ENCODE data around the gene DHX8.
A peak's percentile ranks its signal among the peaks of the same experiment; 100 is the strongest.

DHX8 gene

DNA sequence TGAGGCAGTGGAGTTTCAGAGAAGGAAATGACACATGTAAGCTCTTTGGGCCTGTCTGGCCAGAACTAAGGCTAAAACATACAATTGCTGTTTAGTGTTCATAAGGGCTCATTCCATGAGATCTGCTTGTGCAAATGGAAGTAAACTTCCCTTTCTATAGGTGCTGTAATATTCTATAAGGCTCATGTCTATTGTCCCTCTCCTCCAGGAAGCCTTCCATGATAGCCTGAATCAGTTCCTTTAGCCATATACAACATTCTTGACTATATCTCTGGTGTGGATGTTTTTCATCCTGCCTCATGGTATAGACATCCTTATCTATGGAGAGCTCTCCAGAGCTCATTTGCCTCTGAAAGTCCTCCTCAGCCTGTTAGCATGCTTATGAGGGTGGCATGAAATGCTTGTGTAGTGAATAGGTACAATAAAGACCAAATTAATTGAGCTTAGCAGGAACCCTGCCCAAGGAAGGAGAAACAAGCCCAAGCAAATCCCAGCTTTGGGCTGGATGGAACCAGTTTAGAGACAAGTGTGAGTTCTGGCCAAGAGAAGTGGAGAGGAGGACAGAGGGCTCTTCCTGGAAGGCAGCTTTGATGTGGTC is 64.0 kb downstream of the DHX8 start:
- no peak for DNase-seq (ENCODE audit: low spot score)

DNA sequence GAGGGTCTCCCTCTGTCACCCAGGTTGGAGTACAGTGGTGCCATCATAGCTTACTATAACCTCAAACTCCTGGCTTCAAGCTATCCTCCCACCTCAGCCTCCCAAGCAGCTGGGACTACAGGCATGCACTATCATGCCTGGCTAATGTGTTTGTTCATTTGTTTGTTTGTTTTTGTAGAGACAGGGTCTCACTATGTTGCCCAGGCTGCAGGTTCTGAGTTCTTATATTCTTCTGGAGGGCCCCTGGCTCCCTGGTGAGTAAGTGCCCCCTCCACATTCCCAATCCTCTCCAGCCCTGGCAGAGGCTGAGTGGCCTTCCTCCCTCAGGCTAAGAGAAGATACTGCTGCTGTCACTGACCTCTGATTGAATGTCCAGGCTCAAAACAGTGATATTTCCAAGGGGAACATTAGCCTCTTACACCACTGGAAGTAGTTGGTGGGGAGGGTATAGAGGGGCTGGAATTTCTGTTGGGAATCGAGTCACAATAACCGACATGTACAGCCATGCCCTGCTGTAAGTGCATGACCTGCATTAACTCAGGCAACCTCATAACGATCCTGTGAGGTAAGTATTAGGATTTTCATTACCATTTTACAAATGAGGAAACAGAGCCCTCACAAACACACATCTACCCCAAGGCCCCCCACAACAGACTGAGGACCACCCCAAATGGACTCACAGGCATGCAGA is 65.1 kb downstream of the DHX8 start:
- DNase-seq (ENCODE audit: low spot score), result no peak

DNA sequence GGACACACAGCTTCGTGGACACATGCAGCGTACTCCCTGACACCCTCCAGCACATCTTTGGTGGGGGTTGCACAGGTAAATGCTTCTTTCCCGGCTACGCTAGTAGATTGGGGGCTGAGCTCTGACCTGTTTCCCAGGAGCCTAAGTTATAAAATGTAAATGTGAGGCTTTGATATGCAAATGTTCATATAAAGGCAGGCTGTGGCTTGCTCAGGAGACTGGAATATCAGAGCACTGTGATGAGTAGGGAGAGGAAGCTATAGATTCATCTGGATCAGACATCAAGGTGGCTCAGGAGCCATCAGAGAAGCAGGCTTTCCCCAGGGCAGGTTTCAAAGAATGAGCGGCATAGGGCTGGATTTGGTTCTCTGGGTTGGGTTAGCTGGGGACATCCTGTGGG is 65.7 kb downstream of the DHX8 start:
- no peak for DNase-seq (ENCODE audit: low spot score)

DNA sequence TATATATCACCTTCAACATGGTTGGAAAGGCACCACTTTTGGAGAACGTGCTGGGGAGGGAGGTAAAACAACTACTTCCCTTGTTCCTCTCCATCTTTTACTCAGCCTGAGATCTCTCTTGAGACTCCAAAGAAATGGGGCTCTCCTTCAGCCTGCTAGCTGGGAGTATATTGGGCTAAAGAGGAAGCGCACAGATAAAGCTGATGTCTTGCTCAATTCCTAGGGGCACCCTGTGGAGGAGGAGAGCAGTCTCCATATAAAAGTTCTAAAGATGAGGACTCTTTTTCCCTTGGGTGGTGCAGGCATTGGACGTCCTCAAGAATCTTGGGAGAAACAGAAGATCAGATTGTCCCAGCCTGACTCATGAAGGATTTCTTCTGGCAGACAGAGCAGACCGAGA is 67.0 kb downstream of the DHX8 start:
- no peak for DNase-seq (ENCODE audit: low spot score)

DNA sequence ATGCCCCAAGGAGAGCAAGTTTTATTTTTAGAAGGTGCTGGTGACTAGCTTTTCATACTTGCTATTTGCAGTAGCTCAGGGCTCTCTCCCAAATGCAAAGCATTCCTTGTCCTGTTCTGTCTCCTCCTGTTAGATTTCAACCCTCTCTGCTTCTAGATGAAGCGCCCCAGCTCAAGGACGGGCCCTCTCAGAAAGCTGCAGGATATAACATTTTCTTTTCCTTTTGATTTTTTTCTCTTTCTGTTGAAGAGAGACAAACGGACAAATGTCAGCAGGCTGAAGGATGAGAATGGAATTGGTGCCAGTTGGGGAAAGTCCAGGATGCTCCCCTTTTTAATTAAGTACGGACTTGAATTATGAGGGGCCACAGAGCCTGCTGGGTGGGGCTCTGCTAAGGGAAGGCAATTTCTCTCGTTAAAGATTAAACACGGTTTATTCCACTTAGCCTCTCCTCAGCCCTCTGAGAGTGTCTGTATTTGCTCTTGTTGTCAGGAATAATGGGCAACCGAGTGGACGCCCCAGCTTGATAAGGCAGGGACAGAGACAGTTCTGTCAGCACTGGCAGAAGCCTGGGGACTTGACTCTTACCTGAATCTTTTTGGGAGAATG is 68.6 kb downstream of the DHX8 start:
- no peak for DNase-seq (ENCODE audit: low spot score)

DNA sequence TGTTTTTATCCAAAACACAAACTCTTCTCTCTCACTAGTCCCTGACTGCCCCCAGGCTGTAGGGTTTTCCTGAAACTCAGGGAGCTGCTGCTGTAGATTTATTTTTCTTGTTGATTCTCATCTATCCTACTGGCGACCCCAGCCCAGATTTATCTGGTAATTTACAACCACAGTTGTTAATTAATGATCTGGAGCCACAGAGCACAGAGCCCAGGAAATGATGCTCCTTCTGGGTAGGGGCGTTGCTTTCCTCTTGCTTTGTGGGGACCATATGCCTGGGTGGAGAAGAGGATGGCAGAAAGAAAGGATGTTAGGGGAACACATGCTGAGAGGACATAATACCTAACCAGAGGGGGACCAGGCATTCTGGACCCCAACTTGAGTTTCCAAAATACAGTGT is 69.8 kb downstream of the DHX8 start:
- DNase-seq (ENCODE audit: low spot score), result no peak

DNA sequence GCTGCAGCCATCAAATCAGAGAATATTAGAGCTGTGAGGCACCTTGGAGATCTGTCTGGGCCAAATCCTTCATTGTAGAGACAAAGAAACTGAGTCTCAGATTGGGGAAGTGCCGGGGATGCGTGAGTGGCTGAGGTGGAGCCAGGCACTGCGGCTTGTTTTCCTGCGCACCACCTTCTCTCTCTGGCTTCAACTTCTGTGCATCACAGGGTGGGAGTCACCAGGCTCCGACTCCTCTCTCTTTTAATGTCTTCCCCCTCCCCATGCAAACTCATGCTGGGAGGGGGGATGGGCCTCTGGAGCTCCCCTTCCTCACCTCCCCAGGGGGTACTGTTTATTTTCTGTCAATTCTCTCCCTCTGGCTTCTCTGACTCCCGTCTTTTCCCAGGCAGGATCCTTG is 71.1 kb downstream of the DHX8 start:
- no peak for DNase-seq (ENCODE audit: low spot score)

DNA sequence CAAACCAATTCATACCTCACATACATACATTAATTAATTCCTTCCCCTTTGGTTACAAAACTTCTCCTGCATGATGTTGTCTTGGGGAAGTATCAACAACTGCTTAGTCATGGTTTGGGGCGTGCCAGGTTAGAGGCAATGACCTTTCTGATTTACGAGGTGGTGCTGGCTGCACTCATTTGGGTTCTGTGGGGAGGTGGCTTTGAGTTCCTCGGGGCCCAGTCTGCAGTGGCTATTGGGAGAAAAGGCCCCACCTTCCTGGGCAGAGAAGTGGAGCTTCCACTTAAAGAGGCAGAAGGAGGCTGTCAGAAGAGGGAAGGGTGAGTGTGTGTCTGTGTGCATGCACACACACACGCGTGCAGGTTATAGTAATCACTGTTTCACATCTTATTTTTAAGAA is 72.5 kb downstream of the DHX8 start:
- peak; percentile 96 for DNase-seq (ENCODE audit: low spot score)

DNA sequence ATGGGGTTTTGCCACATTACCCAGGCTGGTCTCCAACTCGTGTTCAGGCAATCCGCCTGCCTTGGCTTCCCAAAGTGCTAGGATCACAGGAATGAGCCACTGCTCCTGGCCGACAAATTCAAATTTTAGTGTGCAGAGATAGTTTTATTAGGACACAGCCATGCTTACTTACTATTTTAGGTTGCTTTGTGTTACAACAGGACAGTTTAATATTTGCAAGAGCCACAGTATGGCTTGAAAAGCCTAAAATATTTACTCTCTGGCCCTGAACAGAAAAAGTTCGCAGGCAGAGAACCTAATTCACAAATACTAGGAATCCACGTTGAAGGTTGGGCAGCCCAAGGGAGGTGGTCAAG is 75.0 kb downstream of the DHX8 start:
- no peak for DNase-seq (ENCODE audit: low spot score)

DNA sequence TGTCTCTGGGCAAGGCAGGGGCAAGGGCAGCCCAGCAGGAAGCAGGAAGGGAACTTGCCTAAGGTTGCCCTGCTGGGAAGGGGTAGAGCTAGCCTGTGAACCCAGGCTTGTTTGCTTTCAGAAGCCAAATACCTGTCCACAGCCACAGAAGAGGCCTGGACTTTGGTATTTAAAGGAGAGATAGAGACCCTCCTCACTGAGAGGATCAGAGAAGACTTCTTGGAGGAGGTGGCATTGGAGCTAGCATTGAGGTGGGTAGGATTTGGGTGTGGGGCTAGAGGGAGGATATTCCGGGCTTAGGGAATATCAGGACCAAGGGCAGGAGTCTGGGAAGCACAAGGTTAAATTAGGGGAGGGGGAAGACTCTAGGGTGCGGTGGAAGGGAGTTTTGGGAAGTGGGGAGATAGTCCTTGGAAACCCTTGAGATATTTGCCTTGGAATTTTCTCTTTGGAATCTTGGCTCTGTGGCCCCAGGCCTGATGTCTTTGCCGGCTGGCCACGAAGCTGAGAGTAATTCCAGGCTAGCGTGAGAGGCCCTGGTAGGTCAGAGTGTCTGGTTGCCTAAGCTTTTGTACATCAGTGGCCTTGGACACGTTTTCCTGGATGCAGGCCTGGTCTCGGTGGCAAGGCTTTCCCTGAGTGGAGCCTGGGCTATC is 75.5 kb downstream of the DHX8 start:
- DNase-seq (ENCODE audit: low spot score), result no peak

DNA sequence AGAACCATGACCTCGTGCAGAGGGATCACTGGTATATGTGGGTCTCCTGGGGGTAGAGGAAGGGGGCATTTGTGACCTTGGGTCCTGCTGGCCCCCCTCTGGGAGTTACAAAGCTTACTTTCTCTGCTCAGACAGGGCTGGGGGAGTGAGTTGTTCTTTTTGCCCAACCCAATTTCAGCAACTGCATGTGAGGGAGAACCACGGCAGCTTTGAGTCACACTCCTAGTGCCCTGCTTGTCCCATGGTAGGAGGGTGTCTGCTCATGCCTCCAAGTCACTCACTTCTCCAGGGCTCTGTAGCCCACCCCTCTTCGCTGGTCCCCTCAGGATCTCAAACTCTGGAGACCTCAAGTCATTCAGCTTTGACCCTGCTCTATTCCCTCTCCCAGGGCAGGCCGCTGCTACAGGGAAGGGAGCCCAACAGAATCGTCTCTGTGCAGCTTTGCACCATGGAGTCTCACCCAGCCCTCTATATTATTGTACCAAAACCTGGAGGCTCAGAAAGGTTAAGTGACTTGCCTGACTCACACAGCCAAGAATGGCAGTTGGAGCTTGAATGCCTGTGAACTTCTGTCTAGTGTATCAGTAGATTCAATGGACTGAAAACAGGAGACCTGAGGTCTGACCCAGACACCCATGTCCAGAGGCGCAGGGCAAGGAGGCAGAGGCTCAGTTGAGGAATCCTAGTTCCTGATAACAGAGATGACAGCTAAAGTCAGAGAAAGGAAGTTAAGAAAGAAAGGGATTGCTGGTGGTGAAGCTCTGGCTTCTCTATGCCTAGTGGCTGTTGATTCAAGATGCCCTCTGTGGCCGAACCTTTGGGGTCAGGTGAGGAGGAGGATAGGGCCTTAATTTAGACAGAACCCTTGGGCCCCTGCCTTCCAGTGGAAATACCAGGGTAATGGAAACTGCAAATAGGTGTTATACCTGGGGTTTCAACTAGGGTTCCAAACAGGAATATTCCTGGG is 77.0 kb downstream of the DHX8 start:
- DNase-seq (ENCODE audit: low spot score), result no peak

DNA sequence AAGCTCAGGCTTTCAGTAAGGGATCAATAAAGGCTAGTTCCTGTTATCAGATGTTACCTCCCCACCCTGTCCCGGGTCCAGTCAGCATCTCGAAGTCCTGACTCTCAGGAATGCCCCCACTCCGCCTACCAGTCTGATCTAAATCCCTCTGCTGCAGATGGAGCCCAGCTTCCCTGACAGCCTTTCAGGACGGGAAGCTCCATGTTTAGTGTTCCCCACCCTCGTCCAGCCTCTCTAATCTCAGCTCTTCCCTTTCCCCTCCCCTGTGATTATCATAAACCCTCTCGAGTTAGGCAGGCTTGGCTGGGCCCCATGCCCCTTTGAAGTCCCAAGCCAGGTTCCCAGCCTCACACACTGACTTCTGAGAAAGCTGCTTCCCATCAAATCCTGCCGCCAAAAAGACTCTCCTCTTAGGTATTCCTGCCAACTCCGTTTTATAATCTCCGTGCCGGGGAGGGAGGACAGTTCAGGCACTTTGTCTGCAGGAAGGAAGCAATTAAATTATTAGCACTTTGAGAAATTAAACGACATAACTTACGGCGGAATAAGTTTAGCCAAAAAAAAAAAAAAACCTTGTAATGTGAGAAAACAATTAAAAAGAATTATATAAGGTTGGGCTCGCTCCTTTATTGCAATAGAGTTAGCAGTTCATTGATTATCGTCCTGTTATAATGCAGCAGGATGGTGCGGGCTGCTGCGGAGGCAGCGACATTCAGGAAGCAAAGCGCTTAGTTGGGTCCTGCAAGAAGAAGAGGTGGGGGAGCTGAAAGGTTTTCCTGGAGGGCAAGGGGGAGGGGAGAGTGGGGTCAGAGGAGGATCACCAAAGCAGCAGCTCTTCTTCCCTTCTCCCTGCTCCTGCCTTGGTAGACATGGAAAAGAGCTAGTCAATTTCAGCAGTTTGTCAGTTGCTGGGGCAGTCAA is 79.2 kb downstream of the DHX8 start:
- DNase-seq (ENCODE audit: low spot score), result no peak

DNA sequence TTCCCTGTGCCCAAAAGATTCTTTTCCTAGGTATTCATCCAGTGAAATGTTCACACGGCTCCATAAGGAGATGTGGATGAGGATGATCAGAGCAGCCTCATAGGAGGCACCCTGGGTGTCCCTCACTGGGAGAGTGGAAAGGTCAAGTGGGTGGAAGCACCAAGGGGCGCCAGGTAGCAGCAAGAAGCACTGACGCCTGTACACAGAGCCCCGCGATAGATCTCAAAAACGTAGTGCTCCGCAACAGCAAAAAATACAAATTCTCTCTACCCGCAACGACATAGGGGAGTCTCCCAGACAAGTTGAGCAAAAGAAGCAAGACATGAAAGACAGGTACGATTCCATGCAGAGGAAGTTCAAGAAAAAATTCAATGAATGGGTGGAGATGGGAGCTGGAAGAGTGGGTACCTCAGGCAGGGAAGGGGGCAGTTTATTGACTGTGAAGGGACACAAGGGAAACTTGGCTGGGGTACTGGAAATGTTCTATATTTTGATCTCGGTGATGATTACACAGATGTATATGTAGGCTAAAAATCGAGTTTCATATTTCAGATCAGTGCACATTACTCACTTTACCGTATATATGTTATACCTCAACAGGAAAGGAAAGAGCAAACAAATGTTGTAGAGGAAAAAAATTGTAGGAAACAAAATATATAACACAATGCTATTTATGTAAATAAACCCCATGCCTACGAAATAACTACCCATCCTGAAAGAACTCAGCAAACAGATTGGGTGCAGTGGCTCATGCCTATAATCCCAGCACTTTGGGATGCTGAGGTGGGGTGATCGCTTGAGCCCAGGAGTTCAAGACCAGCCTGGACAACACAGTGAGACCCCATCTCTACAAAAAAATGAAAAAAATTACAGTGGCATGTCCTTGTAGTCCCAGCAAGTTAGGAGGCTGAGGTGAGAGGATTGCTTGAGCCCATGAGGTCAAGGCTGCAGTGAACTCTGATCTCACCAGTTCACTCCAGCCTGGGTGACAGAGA is 80.1 kb downstream of the DHX8 start:
- DNase-seq (ENCODE audit: low spot score), result no peak

DNA sequence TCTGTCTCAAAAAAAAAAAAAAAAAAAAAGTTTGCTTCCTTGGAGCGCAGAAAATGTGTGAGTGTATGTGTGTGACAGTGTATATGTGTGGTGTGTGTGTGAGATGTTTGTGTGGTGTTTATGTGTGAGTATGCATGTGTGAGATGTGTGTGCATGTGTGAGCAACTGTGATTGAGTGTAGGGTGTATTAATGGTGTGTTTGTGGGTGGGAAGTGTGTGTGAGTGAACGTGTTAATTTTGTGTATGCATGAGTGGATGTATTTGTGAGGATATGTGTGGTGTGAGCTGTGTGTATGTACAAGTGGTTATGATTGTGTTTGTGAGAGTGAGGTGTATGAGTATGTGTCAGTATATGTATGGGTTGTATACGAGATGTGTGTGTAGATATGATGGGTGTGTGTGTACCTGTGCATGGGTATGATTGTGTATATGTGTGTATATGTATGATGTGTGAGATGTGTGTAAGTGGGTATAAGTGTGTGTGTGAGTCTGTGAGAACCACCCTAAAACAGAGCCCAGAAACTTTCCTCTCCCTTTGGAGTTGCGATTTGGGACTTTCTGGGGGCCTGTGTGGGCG is 84.8 kb downstream of the DHX8 start:
- no peak for DNase-seq (ENCODE audit: low spot score)

DNA sequence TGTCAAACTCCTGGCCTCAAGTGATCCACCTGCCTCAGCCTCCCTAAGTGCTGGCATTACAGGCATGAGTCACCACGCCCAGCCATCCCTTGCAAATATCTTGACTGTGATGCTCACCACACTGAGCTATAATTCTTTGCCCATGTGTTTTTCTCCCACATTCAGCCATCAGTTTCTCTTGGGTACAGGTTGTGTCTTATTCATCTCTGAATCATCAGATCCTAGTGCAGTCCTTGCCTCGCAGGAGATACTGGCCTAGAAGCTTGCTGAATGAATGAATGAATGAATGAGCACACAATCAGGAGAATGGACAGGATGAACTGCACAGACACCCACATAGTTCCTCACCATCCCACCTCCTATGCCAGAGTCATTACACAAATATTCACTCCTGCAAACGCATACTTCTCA is 86.7 kb downstream of the DHX8 start:
- peak; percentile 79 for DNase-seq (ENCODE audit: low spot score)

DNA sequence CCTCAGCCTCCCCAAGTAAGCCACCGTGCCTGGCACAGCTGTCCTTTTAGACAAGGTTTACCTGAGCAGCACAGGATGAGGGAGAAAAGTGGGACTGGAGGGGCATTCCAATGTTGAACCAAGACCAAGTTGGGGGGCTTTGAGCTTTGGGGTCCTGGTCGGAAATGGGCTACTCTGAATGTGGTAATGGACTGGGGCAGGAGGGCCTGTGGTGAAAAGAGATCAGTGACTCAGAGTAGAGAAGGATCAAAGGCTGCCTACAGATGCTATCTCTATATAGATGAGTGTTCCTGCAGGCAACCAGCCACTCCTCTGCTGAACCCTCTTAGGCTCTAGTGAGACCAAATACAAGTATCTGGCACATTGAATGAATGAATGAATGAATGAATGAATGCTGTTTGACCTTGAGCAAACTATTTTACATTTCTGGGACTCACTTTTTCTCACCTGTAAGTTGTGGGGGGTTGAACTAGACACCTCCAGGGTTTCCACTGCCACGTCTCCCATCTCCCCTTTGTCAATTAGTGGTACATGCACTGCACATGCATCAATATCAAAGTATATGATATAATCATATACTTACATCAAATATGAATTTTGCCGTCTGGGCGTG is 88.7 kb downstream of the DHX8 start:
- no peak for DNase-seq (ENCODE audit: low spot score)

DNA sequence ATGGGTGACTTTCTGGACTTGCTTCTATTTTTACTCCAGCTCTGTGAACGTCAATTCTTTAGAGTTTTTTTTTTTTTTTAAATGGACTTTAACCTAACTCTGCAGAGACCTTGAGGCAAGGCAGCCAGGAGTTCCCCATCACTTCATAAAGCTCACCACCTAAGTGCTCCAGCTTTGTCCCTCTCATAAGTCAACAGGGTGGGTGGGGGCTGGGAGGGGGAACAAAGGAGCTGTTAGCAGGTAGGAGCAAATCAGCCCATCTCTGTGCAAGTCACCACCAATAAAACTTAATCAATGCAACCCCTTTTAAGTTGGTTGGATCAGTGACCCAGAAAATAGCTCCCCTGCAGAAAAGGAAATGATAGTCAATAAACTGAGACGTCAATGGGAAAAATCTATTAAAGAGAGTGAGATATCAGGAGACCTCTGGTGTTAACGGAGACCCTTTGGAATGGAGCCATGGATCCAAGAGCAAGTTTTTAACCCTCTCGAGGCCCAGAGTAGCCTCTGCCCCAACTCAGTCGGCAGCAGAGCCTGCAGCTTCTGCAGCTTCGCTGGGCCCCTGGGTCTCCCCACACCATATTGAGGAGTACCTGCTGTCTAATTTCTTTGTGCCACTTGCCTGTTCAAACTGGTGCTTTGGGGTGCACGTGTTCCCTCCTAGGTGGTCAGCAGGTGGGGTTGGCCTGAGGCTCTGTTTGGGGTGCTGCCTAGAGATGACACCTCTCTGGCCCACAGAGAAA is 90.0 kb downstream of the DHX8 start:
- DNase-seq (ENCODE audit: low spot score), result no peak

DNA sequence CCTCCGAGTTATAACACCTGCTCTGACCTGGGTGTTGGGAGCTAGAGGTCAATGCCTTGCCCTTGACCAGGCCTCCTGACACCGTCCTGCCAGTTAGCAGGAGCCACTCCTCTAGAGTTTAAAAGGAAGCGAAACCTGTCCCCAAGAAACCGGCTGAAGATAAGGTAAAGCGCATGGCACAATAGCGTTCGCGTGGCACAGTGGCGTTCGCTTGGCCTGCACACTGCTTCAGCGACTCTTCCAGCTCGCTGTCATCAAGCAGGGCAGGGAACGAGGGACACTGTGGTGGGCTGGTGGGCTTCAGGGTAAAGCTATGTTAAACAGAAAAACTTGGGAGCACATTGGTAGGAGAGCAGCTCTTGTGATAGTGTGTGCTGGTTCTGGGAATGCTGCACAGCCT is 90.6 kb downstream of the DHX8 start:
- DNase-seq (ENCODE audit: low spot score), result no peak
